Measurements from ENCODE around the gene SUCNR1.
"Not testable (repeated sequence)": the region's sequence is repeated elsewhere in the genome, so short reads cannot be mapped to it uniquely, and the experiment has no call there.

SUCNR1 gene

DNA sequence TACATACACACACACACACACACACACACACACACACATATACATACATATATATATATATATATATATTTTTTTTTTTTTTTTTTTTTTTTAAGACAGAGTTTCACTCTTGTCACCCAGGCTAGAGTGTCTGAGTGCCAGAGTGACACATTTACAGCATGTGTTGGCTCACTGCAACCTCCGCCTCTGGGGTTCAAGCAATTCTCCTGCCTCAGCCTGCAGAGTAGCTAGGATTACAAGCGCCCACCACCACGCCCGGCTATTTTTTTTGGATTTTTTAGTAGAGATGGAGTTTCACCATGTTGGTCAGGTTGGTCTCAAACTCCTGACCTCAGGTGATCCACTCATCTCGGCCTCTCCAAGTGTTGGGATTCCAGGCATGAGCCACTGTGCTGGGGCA lies 636 bp downstream of the SUCNR1 start:
- not testable (repeated sequence) for DNase-seq

GRCh38 chr3:151875759-151876158 lies 2.3 kb downstream of the SUCNR1 start:
- DNase-seq, result no peak

- no peak for DNase-seq
These were observed 3.8 kb downstream of the SUCNR1 start for GRCh38 chr3:151877269-151877668.

GRCh38 chr3:151878465-151878864 lies 5.0 kb downstream of the SUCNR1 start:
- DNase-seq, result no peak

DNA sequence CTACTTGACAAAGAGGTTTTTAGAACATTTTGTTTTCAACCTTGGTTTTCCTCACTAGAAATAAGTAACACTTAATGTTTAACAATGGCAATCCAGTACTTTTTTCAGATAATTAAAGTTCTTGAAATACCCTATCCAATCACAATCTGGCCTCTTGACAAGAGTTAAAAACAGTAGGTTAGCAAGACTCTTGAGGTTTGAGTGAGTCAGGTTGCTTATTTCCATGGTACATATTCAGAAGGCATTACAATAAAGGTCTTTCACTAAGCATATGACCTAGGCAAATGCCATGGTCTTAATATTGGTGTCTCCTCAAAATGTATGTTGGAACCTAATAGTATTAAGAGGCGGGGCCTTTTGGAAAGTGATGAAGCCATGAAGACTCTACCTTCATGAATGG lies 5.6 kb downstream of the SUCNR1 start:
- no peak for DNase-seq

- no peak for DNase-seq
These were observed 6.4 kb downstream of the SUCNR1 start for GRCh38 chr3:151879679-151880415.

GRCh38 chr3:151880416-151880690 lies 6.9 kb downstream of the SUCNR1 start:
- no peak for DNase-seq

DNA sequence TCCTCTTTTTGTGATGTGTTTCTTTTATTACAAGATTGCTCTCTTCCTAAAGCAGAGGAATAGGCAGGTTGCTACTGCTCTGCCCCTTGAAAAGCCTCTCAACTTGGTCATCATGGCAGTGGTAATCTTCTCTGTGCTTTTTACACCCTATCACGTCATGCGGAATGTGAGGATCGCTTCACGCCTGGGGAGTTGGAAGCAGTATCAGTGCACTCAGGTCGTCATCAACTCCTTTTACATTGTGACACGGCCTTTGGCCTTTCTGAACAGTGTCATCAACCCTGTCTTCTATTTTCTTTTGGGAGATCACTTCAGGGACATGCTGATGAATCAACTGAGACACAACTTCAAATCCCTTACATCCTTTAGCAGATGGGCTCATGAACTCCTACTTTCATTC lies 7.7 kb downstream of the SUCNR1 start:
- DNase-seq, result no peak

GRCh38 chr3:151885397-151885796 lies 12.0 kb downstream of the SUCNR1 start:
- DNase-seq, result not testable (repeated sequence)

DNA sequence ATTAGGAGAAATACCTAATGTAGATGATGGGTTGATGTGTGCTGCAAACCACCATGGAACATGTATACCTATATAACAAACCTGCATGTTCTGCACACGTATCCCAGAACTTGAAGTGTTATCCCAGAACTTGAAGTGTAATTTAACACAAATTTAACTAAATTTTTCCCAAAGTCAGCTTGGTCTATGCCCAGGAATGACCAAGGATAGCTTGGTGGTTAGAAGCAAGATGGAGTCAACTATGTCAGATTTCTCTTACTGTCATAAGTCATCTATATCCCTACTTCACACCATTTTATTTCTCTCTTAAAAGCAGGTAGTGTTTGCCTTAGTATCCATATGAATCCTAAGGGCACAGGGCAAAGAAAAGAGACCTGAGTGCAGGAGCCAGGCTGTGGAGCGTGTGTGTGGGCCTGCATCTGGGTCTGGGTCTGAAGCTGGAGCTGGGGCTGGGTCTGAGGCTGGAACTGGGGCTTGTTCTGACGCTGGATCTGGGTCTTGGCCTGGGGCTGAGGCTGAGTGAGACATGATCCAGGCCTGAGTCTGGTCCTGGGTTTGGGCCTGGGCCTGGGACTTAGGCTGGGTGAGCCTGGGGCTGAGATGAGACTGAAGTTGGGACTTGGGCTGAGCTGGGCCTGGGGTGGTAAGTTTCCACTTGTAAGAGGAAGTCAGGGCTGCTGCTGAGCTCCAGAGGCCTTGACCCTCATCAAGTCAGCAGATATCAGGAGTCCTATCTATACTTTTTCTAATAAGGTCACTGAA lies 14.2 kb downstream of the SUCNR1 start:
- not testable (repeated sequence) for DNase-seq

DNA sequence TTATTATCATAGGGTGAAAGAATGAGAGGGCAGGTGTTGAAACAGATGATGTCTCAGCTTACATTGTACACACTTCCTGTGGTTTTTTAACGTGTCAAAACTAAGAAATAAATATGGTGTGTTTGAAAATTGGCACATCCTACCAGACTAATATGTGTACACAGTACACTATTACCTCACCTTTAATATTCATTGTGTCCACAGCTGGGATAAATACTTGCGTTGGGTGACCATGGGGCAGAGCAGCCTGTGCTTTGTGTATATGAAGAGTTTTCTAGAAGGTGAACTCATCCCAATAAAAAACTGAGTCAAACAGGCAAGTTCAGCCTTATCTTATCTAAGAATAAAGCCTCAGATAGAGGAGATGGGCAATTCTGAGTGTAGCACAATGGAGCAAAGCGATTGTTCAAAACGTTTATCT lies 17.3 kb downstream of the SUCNR1 start:
- no peak for DNase-seq

DNA sequence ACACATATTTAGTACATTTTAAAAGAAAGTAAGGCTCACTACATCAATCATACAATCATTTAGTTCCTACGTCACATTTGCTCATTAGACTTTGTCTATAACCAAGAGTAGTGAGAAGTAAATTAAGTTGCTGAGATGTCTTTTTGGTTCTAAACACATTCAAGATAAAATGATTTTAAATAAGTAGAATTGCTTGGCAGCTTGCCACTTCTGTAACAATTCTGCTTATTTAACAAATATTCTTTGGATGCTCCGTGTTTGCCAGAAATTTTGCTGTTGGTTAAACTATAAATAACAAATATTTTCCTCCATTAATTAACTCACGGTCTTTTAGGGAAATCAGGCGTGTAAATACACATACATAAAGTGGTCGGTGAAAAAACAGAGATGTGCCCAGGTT lies 18.3 kb downstream of the SUCNR1 start:
- DNase-seq, result no peak

DNA sequence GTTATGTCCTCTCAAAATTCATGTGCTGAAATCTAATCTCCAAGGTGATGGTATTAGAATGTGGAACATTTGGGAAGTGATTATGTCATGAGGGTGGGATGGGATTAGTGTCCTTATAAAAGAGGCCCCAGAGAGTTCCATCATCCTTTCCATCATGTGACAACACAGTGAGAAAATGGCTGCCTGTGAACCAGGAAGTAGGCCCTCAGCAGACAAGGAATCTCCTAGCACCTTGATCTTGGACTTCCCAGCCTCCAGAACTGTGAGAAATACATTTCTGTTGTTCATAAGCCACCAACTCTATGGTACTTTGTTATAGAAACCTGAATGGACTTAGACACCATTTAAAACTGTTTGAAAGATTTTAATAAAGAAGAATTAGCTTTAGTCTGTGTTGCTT lies 20.8 kb downstream of the SUCNR1 start:
- DNase-seq, result no peak

- no peak for DNase-seq
These were observed 22.2 kb downstream of the SUCNR1 start for GRCh38 chr3:151895478-151896241.

GRCh38 chr3:151896246-151897012 lies 23.0 kb downstream of the SUCNR1 start:
- DNase-seq, result no peak

GRCh38 chr3:151898121-151898520 lies 24.7 kb downstream of the SUCNR1 start:
- DNase-seq, result not testable (repeated sequence)

- not testable (repeated sequence) for DNase-seq
These were observed 25.3 kb downstream of the SUCNR1 start for GRCh38 chr3:151898564-151899261.

DNA sequence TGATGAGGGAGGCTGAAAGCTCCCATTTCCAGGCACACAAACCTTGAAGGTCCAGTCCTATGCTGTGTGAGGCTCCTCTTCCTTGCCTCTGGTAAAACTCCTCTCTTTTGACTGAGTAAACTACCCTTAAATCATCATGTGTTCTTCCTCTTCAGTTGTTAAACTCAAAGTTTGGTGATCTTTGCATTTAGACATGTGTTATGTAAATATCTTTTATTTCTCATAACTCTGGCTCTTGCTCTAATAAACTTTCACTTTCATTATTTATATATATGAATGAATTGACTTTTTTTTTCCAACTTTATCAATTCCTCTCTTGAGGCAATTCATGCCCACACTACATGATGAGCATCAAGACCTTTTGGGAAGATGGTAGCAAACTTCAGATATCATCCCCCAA lies 26.6 kb downstream of the SUCNR1 start:
- no peak for DNase-seq

- no peak for DNase-seq
These were observed 27.0 kb downstream of the SUCNR1 start for GRCh38 chr3:151900460-151900859.

DNA sequence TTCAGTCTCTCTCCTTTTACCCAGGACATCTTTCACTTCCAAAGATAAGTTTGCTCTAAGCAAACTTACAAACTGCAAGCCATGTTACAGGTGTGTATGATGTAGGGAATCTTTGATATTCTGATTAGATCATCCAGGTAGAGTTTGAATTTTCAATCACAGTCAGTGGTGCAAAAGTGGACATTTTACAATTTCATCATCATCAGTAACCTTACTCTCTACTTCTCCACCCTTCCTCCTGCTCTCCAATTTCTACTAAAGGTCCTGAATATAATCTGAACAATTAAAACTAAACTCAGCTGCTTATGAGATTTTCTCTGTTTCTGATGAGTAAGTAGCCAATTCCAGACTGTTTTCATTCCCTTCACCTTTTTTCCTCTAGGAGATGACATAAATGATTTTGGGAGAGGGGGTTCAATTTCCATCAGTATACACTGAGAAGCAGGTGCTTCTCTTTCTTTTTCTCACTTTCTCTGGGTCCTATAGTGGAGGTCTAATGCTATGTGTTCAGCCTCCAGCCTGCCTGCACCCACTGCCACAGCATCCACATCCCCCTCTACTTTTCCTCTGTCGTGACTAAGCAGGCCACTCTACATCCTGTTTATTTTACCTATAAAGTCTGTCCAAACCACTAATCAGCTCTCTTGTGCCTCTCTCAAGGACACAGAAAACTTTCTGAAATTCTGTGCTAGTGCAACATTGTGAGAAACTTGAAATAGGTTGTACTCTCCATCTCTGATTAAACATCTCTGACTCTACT lies 27.6 kb downstream of the SUCNR1 start:
- no peak for DNase-seq

GRCh38 chr3:151901644-151902285 lies 28.3 kb downstream of the SUCNR1 start:
- no peak for DNase-seq
